A549 (cell line): ENCODE data around the gene FAS. TPM values are rescaled to one million over a fixed set of nuclear protein-coding genes. Genes with fewer than 3 reads are reported as not detected.

Experiments used
- ATAC-seq, 2 experiments: fragments of 200-7000 bp in 1 of 2; fragments of >200 bp in 1 of 2; cut with Nextera tagmentation in 1 of 2; cut with Tn5 transposase in 1 of 2; 3 replicates each; pipeline versions ENCODE4 v1.8.0 to v1.9.1; 2018 to 2020; ENCODE audit warnings: mild to moderate bottlenecking in 1 of 2, moderate library complexity in 1 of 2
- CTCF ChIA-PET: fragments of 300-600 bp; sonication (Branson Sonifier 250); formaldehyde crosslinking; extraction: SDS; loops from one replicate; lab custom pipeline; 2021; ENCODE audit warnings: antibody characterized with exemption, inconsistent platforms; lab: Yijun Ruan, JAX
- POLR2A ChIA-PET: fragments of 350-600 bp; formaldehyde crosslinking; extraction: SDS; loops from one replicate; lab custom pipeline; 2021; ENCODE audit warnings: antibody characterized with exemption, inconsistent platforms; lab: Yijun Ruan, JAX
- DNase-seq, 2 experiments: peaks; one replicate each; pipeline versions ENCODE4 v3.0.0 to v3.0.0-alpha.2; 2011 to 2016; ENCODE audit warnings: low read depth in 1 of 2, low spot score in 1 of 2
- FAIRE-seq: peaks from 2 replicates; lab custom pipeline; 2011; peaks lifted over from hg19 to GRCh38; lab: Jason Lieb, UNC
- H3K27ac ChIP-seq, 2 experiments: fragments of >200 bp; sonication (Bioruptor Twin); formaldehyde crosslinking; 3 replicates each; pipeline ENCODE4 v1.5.1; 2016 to 2017
- H3K4me1 ChIP-seq: fragments of >200 bp; sonication (Bioruptor Twin); formaldehyde crosslinking; 3 replicates; pipeline ENCODE4 v1.6.1; 2016
- H3K4me2 ChIP-seq: fragments of >200 bp; sonication (Bioruptor Twin); formaldehyde crosslinking; 3 replicates; pipeline ENCODE4 v1.6.1; 2016
- H3K4me3 ChIP-seq: fragments of >200 bp; sonication (Bioruptor Twin); formaldehyde crosslinking; 3 replicates; pipeline ENCODE4 v1.5.1; 2016
- H3K9me3 ChIP-seq: fragments of >200 bp; sonication (Bioruptor Twin); formaldehyde crosslinking; 3 replicates; pipeline ENCODE4 v1.6.1; 2016
- BHLHE40 ChIP-seq: IDR thresholded peaks from 2 replicates; pipeline ENCODE4 v1.6.1; 2012; ENCODE audit warnings: low read depth, low read length, inconsistent platforms
- EP300 ChIP-seq, 2 experiments: fragments of >200 bp; sonication (Bioruptor Twin); formaldehyde crosslinking; IDR thresholded peaks; 2 replicates in 1 of 2; 3 replicates in 1 of 2; pipeline ENCODE4 v1.6.1; 2016 to 2017
- FOSB ChIP-seq: fragments of 250-450 bp; sonication (Bioruptor Pico); IDR thresholded peaks from 2 replicates; pipeline ENCODE4 v1.5.0; 2020; ENCODE audit warnings: mild to moderate bottlenecking, moderate library complexity
- HES2 ChIP-seq: fragments of >200 bp; sonication (Bioruptor Twin); formaldehyde crosslinking; IDR thresholded peaks from 2 replicates; pipeline ENCODE4 v1.6.1; 2016
- JUN ChIP-seq, 2 experiments: fragments of >200 bp; sonication (Bioruptor Twin); formaldehyde crosslinking; IDR thresholded peaks; 2 replicates in 1 of 2; 3 replicates in 1 of 2; pipeline ENCODE4 v1.6.1; 2016 to 2017
- MAFK ChIP-seq: fragments of 450-650 bp; IDR thresholded peaks from 2 replicates; pipeline ENCODE4 v1.6.1; 2014; ENCODE audit not compliant: partially characterized antibody
- NR3C1 ChIP-seq: fragments of >200 bp; sonication (Bioruptor Twin); formaldehyde crosslinking; IDR thresholded peaks from 3 replicates; pipeline ENCODE4 v1.6.1; 2017
- REST ChIP-seq: fragments of 200-600 bp; sonication (generic); IDR thresholded peaks from 2 replicates; pipeline ENCODE4 v1.6.1; 2016; ENCODE audit warnings: antibody characterized with exemption, mild to moderate bottlenecking, moderate library complexity
- RFX5 ChIP-seq: fragments of 450-650 bp; IDR thresholded peaks from 2 replicates; pipeline ENCODE4 v1.7.1; 2014; ENCODE audit warnings: antibody characterized with exemption, mild to moderate bottlenecking, moderate library complexity
- TFCP2L1 ChIP-seq: fragments of 250-450 bp; sonication (Bioruptor Pico); IDR thresholded peaks from 2 replicates; pipeline ENCODE4 v1.5.0; 2021; ENCODE audit warnings: mild to moderate bottlenecking
- ZC3H11A ChIP-seq: fragments of 450-650 bp; IDR thresholded peaks from 2 replicates; pipeline ENCODE4 v1.6.1; 2014; ENCODE audit warnings: antibody characterized with exemption, mild to moderate bottlenecking
- WGBS: methylation state at CpG from one replicate; pipeline ENCODE4 v1.1.6; 2017; ENCODE audit errors: missing lambda C conversion rate; 5-methylcytosine and 5-hydroxymethylcytosine counted together
- polyA plus RNA-seq, 4 experiments: library from polyadenylated mRNA; depleted of rRNA in 3 of 4; stranded (reverse); fragments of >200 nt; fragmentation: RNase III in 1 of 4; extraction: RNeasy Plus Mini Kit Qiagen cat#74134 plus additional on column Dnase treatment in 1 of 4; gene quantifications; 2 replicates in 3 of 4; 3 replicates in 1 of 4; pipeline ENCODE4 v1.2.3, GENCODE V29; 2011 to 2017
- TF ChIP-seq, protein P1 (sequence below): fragments of 250-450 bp; sonication (Bioruptor Pico); IDR thresholded peaks from 2 replicates; pipeline ENCODE4 v1.5.0; 2021; ENCODE audit warnings: mild to moderate bottlenecking, moderate library complexity, borderline replicate concordance
- TF ChIP-seq, protein P2 (sequence below): IDR thresholded peaks from 2 replicates; pipeline ENCODE4 v1.6.1; 2012

Gene FAS
- polyA plus RNA-seq, 2 of the 4 experiments (the other 2 are of a cell fraction): 21.0 to 29.5 TPM

DNA sequence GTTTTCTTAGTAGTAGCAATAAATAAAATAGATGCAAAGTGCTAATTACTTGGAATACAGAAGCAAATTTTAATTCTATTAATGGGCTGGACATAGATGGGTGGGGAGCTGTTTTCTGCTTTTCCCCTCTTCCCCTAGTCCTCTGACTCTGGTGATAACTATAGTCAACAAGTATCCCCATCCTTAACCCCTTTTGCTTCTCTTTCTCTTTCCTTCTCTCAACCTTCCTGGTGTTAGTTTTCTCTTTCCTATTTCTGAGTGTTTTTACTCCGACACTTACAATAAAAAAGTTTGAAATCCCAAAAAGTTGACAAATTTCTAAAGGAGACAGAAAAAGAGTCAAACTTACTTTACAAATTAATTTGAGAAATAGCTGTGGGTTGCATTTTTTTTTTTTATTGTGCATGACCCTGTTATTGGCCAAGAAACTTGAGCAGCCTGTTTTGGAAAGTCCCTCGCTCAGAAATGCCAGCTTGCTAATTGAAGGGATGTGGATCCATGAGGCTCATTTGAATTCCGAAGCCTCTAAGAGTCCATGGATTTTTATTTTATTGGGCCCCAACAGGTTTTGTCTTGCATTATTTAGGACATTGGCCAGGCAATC is 2.4 kb downstream of the FAS start:
- FAIRE-seq (no peak), ATAC-seq (no peak), DNase-seq (no peak)
- Histone ChIP-seq H3K4me3 (no peak overlapping the region), H3K4me1 (peaks cover 31% of the 10 kb centered on the region; the same call in 2 of the 3 replicates), H3K9me3 (no peaks in the 10 kb centered on the region), H3K27ac (no peak overlapping the region), H3K4me2 (peak overlapping the region; percentile 88)
- whole genome bisulfite sequencing: 66% methylated on average over 3 of the region's 3 CpGs
- CTCF ChIA-PET: interaction anchor here (0.8 to 4.1 kb wide), 5 partner anchors 37 to 410 kb away, joined by 3 to 19 read pairs (median 4); partner anchors contain the start of gene RNLS
- TF ChIP-seq NR3C1 (no peak), JUN (IDR thresholded peaks at IDR 0.05) (no peak), MAFK (peak; percentile 56)
- POLR2A ChIA-PET: interaction anchor here (0.5 kb wide), 1 partner anchor 302 kb away, joined by 3 read pairs; no protein-coding TSS in a partner anchor

DNA sequence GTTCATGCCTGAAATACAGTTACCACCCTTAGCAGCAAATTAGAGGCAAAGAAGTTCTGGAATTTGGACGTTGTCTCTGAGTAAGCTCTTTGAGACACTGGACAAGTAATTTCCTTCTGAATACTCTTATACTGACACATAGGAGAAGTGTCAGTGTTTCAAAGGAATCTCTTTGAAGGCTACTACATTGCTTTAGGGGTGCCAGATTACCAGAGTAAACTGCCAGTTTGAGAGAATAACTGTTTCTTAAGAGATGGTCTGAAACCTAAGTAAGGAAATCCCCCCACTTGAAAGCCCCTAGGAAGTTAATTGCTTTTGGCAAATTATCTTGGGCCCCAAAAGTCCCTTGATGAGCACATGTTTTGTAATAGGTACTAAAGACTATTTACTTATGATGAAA is 3.4 kb downstream of the FAS start:
- DNase-seq (no peak), FAIRE-seq (no peak), ATAC-seq (no peak)
- Histone ChIP-seq H3K9me3 (no peaks in the 10 kb centered on the region), H3K4me2 (no peak overlapping the region), H3K4me1 (peaks cover 31% of the 10 kb centered on the region; the same call in 2 of the 3 replicates), H3K4me3 (no peak overlapping the region), H3K27ac (no peak overlapping the region)
- ChIA-PET CTCF (interaction anchor here (0.8 to 2.0 kb wide), 7 partner anchors 36 to 411 kb away, joined by 3 to 7 read pairs (median 3); partner anchors contain the start of gene RNLS), POLR2A (no interaction called here)
- TF ChIP-seq, protein P1, sequence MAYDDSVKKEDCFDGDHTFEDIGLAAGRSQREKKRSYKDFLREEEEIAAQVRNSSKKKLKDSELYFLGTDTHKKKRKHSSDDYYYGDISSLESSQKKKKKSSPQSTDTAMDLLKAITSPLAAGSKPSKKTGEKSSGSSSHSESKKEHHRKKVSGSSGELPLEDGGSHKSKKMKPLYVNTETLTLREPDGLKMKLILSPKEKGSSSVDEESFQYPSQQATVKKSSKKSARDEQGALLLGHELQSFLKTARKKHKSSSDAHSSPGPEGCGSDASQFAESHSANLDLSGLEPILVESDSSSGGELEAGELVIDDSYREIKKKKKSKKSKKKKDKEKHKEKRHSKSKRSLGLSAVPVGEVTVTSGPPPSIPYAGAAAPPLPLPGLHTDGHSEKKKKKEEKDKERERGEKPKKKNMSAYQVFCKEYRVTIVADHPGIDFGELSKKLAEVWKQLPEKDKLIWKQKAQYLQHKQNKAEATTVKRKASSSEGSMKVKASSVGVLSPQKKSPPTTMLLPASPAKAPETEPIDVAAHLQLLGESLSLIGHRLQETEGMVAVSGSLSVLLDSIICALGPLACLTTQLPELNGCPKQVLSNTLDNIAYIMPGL (CRISPR knock-in tag): no peak
- WGBS: 30% methylated on average over 1 of the region's 1 CpG

GRCh38 chr10:88995156-88995876 is 4.7 kb downstream of the FAS start:
- peaks cover 24% of the 10 kb centered on the region; the same call in 2 of the 3 replicates for H3K4me1 ChIP-seq
- ATAC-seq (no peak), FAIRE-seq (no peak), DNase-seq (no peak)
- 96% methylated on average over 7 of the region's 7 CpGs for WGBS
- H3K9me3 ChIP-seq: no peaks in the 10 kb centered on the region
- no peak overlapping the region for H3K4me3 ChIP-seq
- no peak overlapping the region for H3K4me2 ChIP-seq
- no peak overlapping the region for H3K27ac ChIP-seq
- ChIA-PET CTCF (interaction anchor here (0.6 to 1.4 kb wide), 5 partner anchors 8 to 223 kb away, joined by 3 to 6 read pairs (median 3); no protein-coding TSS in a partner anchor), POLR2A (no interaction called here)
- no peak for TF ChIP-seq FOSB (CRISPR knock-in tag)
- TF ChIP-seq RFX5: no peak

- no peak for ATAC-seq
- TF ChIP-seq MAFK: no peak
- TF ChIP-seq EP300 (IDR thresholded peaks at IDR 0.05): no peak
- TF ChIP-seq HES2: no peak
- TF ChIP-seq BHLHE40: no peak
- WGBS: 81% methylated on average over 1 of the region's 1 CpG
- Histone ChIP-seq H3K4me2 (no peak overlapping the region), H3K9me3 (no peaks in the 10 kb centered on the region), H3K4me3 (no peak overlapping the region), H3K4me1 (peaks cover 23% of the 10 kb centered on the region; the same call in 2 of the 3 replicates), H3K27ac (no peak overlapping the region)
- CTCF ChIA-PET: interaction anchor here (1.0 kb wide), 1 partner anchor 33 kb away, joined by 4 read pairs; no protein-coding TSS in a partner anchor
- no peak for FAIRE-seq
- DNase-seq: no peak
- POLR2A ChIA-PET: no interaction called here
Observed at GRCh38 chr10:88996927-88997326, 6.3 kb downstream of the FAS start.

- ChIA-PET CTCF (interaction anchor here (1.6 kb wide), 1 partner anchor 12 kb away, joined by 7 read pairs; no protein-coding TSS in a partner anchor), POLR2A (no interaction called here)
- H3K4me2 ChIP-seq: no peak overlapping the region
- no peak overlapping the region for H3K4me3 ChIP-seq
- H3K9me3 ChIP-seq: no peaks in the 10 kb centered on the region
- ATAC-seq (no peak), FAIRE-seq (no peak), DNase-seq (peak in 1 of 2 experiments; percentile 20)
- 100% methylated on average over 1 of the region's 1 CpG for WGBS
- H3K27ac ChIP-seq: no peak overlapping the region
- no peaks in the 10 kb centered on the region; the same call in 2 of the 3 replicates for H3K4me1 ChIP-seq
- TF ChIP-seq, protein P1 (CRISPR knock-in tag): no peak
- TF ChIP-seq REST (no peak), TFCP2L1 (no peak), ZC3H11A (no peak)
- TF ChIP-seq, protein P2, sequence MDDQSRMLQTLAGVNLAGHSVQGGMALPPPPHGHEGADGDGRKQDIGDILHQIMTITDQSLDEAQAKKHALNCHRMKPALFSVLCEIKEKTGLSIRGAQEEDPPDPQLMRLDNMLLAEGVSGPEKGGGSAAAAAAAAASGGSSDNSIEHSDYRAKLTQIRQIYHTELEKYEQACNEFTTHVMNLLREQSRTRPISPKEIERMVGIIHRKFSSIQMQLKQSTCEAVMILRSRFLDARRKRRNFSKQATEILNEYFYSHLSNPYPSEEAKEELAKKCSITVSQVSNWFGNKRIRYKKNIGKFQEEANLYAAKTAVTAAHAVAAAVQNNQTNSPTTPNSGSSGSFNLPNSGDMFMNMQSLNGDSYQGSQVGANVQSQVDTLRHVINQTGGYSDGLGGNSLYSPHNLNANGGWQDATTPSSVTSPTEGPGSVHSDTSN: no peak
Observed at GRCh38 chr10:88999625-89000024, 9.0 kb downstream of the FAS start.
